HL-60 (cell line): ENCODE measurements around the gene GPC3.
A peak's percentile ranks its signal among the peaks of the same experiment; 100 is the strongest.

Source experiments
- DNase-seq, 2 experiments: peaks; one replicate each; pipeline ENCODE4 v3.0.0-alpha.2; 2010 to 2020; ENCODE audit warnings: low read depth in 1 of 2, low spot score in 1 of 2
- H3K27ac ChIP-seq: fragments of 250-450 bp; sonication (Bioruptor Pico); replicated peaks from 2 replicates; pipeline ENCODE4 v1.5.1; 2020; ENCODE audit warnings: mild to moderate bottlenecking, moderate library complexity
- H3K27me3 ChIP-seq: fragments of 250-450 bp; sonication (Bioruptor Pico); 2 replicates; pipeline ENCODE4 v1.5.1; 2021; ENCODE audit warnings: mild to moderate bottlenecking, moderate library complexity; ENCODE audit not compliant: insufficient read depth, poor library complexity, severe bottlenecking
- H3K4me3 ChIP-seq: replicated peaks from 2 replicates; pipeline ENCODE4 v1.5.1; 2011; ENCODE audit warnings: mild to moderate bottlenecking, control low read depth, low read length; ENCODE audit not compliant: insufficient read depth
- CTCF ChIP-seq: IDR thresholded peaks from one replicate; pipeline ENCODE4 v1.5.1; 2011; ENCODE audit warnings: low read length, control low read depth, inconsistent platforms; ENCODE audit not compliant: insufficient read depth
- GABPA ChIP-seq: IDR thresholded peaks from 2 replicates; pipeline ENCODE4 v1.6.1; 2012; ENCODE audit warnings: low read depth
- POLR2AphosphoS5 ChIP-seq: IDR thresholded peaks from 2 replicates; pipeline ENCODE4 v1.6.1; 2012; ENCODE audit warnings: low read depth
- REST ChIP-seq: IDR thresholded peaks from 2 replicates; pipeline ENCODE4 v1.6.1; 2012; ENCODE audit warnings: low read depth; ENCODE audit not compliant: insufficient replicate concordance
- SPI1 ChIP-seq: IDR thresholded peaks from 2 replicates; pipeline ENCODE4 v1.6.1; 2012; ENCODE audit warnings: low read depth, mild to moderate bottlenecking, borderline replicate concordance

The GPC3 gene

GRCh38 chrX:133549295-133549933, 436.0 kb downstream of the GPC3 start:
- no peak for TF ChIP-seq GABPA
- TF ChIP-seq SPI1: no peak
- TF ChIP-seq CTCF: no peak
- no peak for TF ChIP-seq POLR2AphosphoS5
- TF ChIP-seq REST: no peak
- Histone ChIP-seq H3K27ac (no peak overlapping the region), H3K4me3 (no peak overlapping the region), H3K27me3 (no peaks in the 10 kb centered on the region)
- DNase-seq: no peak

GRCh38 chrX:133546441-133546840, 439.0 kb downstream of the GPC3 start:
- no peaks in the 10 kb centered on the region for H3K27me3 ChIP-seq
- no peak overlapping the region for H3K27ac ChIP-seq
- peak in 1 of 2 experiments; percentile 2 for DNase-seq
- TF ChIP-seq SPI1 (no peak), REST (no peak), GABPA (no peak), POLR2AphosphoS5 (no peak), CTCF (no peak)
- H3K4me3 ChIP-seq: no peak overlapping the region

GRCh38 chrX:133544778-133545177, 440.6 kb downstream of the GPC3 start:
- DNase-seq: no peak
- no peak for TF ChIP-seq POLR2AphosphoS5
- no peak for TF ChIP-seq GABPA
- no peak for TF ChIP-seq SPI1
- no peak for TF ChIP-seq CTCF
- TF ChIP-seq REST: no peak
- Histone ChIP-seq H3K4me3 (no peak overlapping the region), H3K27me3 (no peaks in the 10 kb centered on the region), H3K27ac (no peak overlapping the region)
